ENCODE data around the gene ACTR3. TPM values are rescaled to one million over a fixed set of nuclear protein-coding genes. Genes with fewer than 3 reads are reported as not detected.
A peak's percentile ranks its signal among the peaks of the same experiment; 100 is the strongest.

ACTR3 gene
- polyA plus RNA-seq: 228 and 255 TPM in 2 replicates
- 232 and 263 TPM in 2 replicates for polyA minus RNA-seq

- H3K4me3 ChIP-seq (ENCODE audit: low read length): peak within 1 kb of the TSS; percentile 88
- peak within 1 kb of the TSS; percentile 99 for H3K9ac ChIP-seq (ENCODE audit: low read length)
- H3K4me2 ChIP-seq (ENCODE audit: low read length): peak within 1 kb of the TSS; percentile 95
- no peaks in the 10 kb centered on the region for H3K9me2 ChIP-seq (ENCODE audit: insufficient read depth, low read length)
- H2AFZ ChIP-seq (ENCODE audit: low read depth, low read length): peak within 1 kb of the TSS; percentile 91
- no peaks in the 10 kb centered on the region for H3K9me3 ChIP-seq (ENCODE audit: low read length)
- H3K36me3 ChIP-seq (ENCODE audit: insufficient read depth, low read length): no peaks in the 10 kb centered on the region
- peaks cover 54% of the 10 kb centered on the region for H3K79me2 ChIP-seq (replicated peaks; ENCODE audit: insufficient read depth, low read length)
- TF ChIP-seq CTCF (IDR thresholded peaks at IDR 0.05; ENCODE audit: poor library complexity, severe bottlenecking): no peak
- no peak for TF ChIP-seq EZH2 (IDR thresholded peaks at IDR 0.05; ENCODE audit: borderline replicate concordance, insufficient read depth, low read length, poor library complexity, severe bottlenecking)
- TF ChIP-seq POLR2AphosphoS5 (IDR thresholded peaks at IDR 0.05): peak; percentile 91
- TF ChIP-seq EP300 (conservative IDR thresholded peaks at IDR 0.05; ENCODE audit: poor library complexity, severe bottlenecking): peak; percentile 64
- TF ChIP-seq MXI1 (conservative IDR thresholded peaks at IDR 0.05; ENCODE audit: poor library complexity, severe bottlenecking): peak; percentile 52
- TF ChIP-seq RAD21 (conservative IDR thresholded peaks at IDR 0.05): peak; percentile 57
- TF ChIP-seq TAF1 (IDR thresholded peaks at IDR 0.05; ENCODE audit: low read depth): peak; percentile 99
- TF ChIP-seq, protein P1, sequence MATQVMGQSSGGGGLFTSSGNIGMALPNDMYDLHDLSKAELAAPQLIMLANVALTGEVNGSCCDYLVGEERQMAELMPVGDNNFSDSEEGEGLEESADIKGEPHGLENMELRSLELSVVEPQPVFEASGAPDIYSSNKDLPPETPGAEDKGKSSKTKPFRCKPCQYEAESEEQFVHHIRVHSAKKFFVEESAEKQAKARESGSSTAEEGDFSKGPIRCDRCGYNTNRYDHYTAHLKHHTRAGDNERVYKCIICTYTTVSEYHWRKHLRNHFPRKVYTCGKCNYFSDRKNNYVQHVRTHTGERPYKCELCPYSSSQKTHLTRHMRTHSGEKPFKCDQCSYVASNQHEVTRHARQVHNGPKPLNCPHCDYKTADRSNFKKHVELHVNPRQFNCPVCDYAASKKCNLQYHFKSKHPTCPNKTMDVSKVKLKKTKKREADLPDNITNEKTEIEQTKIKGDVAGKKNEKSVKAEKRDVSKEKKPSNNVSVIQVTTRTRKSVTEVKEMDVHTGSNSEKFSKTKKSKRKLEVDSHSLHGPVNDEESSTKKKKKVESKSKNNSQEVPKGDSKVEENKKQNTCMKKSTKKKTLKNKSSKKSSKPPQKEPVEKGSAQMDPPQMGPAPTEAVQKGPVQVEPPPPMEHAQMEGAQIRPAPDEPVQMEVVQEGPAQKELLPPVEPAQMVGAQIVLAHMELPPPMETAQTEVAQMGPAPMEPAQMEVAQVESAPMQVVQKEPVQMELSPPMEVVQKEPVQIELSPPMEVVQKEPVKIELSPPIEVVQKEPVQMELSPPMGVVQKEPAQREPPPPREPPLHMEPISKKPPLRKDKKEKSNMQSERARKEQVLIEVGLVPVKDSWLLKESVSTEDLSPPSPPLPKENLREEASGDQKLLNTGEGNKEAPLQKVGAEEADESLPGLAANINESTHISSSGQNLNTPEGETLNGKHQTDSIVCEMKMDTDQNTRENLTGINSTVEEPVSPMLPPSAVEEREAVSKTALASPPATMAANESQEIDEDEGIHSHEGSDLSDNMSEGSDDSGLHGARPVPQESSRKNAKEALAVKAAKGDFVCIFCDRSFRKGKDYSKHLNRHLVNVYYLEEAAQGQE (IDR thresholded peaks at IDR 0.05; ENCODE audit: borderline replicate concordance): peak; percentile 95
- peak; percentile 64 for TF ChIP-seq SMC3 (conservative IDR thresholded peaks at IDR 0.05; ENCODE audit: poor library complexity)
- H3F3A ChIP-seq (ENCODE audit: insufficient read depth, low read length, poor library complexity, severe bottlenecking): peaks cover 11% of the 10 kb centered on the region
- H3K27me3 ChIP-seq (ENCODE audit: insufficient read depth, low read depth, low read length): no peaks in the 10 kb centered on the region
- H4K20me1 ChIP-seq (ENCODE audit: insufficient read depth): no peaks in the 10 kb centered on the region
- peak within 1 kb of the TSS; percentile 97 for H3K27ac ChIP-seq (ENCODE audit: low read length)
Measured at GRCh38 chr2:113889471-113890252, at the start of gene ACTR3. TSS of gene ACTR3 (plus strand) at chr2:113890089. CDS start at chr2:113890280, 191 bp downstream.

- no peaks in the 10 kb centered on the region for H3K36me3 ChIP-seq (ENCODE audit: insufficient read depth, low read length)
- H2AFZ ChIP-seq (ENCODE audit: low read depth, low read length): no peak overlapping the region
- H3K27ac ChIP-seq (ENCODE audit: low read length): no peak overlapping the region
- no peak for TF ChIP-seq EP300 (conservative IDR thresholded peaks at IDR 0.05; ENCODE audit: poor library complexity, severe bottlenecking)
- no peak for TF ChIP-seq POLR2AphosphoS5 (IDR thresholded peaks at IDR 0.05)
- no peak for TF ChIP-seq SMC3 (conservative IDR thresholded peaks at IDR 0.05; ENCODE audit: poor library complexity)
- TF ChIP-seq TAF1 (IDR thresholded peaks at IDR 0.05; ENCODE audit: low read depth): no peak
- TF ChIP-seq, protein P1 (IDR thresholded peaks at IDR 0.05; ENCODE audit: borderline replicate concordance): no peak
- no peak for TF ChIP-seq CTCF (IDR thresholded peaks at IDR 0.05; ENCODE audit: poor library complexity, severe bottlenecking)
- no peak for TF ChIP-seq RAD21 (conservative IDR thresholded peaks at IDR 0.05)
- TF ChIP-seq EZH2 (IDR thresholded peaks at IDR 0.05; ENCODE audit: borderline replicate concordance, insufficient read depth, low read length, poor library complexity, severe bottlenecking): no peak
- TF ChIP-seq MXI1 (conservative IDR thresholded peaks at IDR 0.05; ENCODE audit: poor library complexity, severe bottlenecking): no peak
- H3F3A ChIP-seq (ENCODE audit: insufficient read depth, low read length, poor library complexity, severe bottlenecking): no peaks in the 10 kb centered on the region
- no peaks in the 10 kb centered on the region for H3K9me2 ChIP-seq (ENCODE audit: insufficient read depth, low read length)
- no peak overlapping the region for H3K4me3 ChIP-seq (ENCODE audit: low read length)
- no peak overlapping the region for H3K4me2 ChIP-seq (ENCODE audit: low read length)
- H4K20me1 ChIP-seq (ENCODE audit: insufficient read depth): no peaks in the 10 kb centered on the region
- no peaks in the 10 kb centered on the region for H3K79me2 ChIP-seq (replicated peaks; ENCODE audit: insufficient read depth, low read length)
- no peaks in the 10 kb centered on the region for H3K9me3 ChIP-seq (ENCODE audit: low read length)
- no peaks in the 10 kb centered on the region for H3K27me3 ChIP-seq (ENCODE audit: insufficient read depth, low read depth, low read length)
- no peak overlapping the region for H3K9ac ChIP-seq (ENCODE audit: low read length)
Measured at GRCh38 chr2:113840518-113840917, 49.4 kb upstream of the ACTR3 start.

All from neural cell (in vitro differentiated cells).